K562 (cell line): Measurements from ENCODE around the gene POLG. TPM values are rescaled to one million over a fixed set of nuclear protein-coding genes. Genes with fewer than 3 reads are reported as not detected.

Experiments
- ATAC-seq: fragments of 200-7000 bp; cut with Tn5 transposase; 3 replicates; pipeline ENCODE4 v1.9.1; 2020; ENCODE audit warnings: moderate library complexity
- BruUV-seq: library from RNA; stranded (reverse); fragments of 400-500 nt; replicated peaks from 2 replicates; lab custom pipeline; 2021; lab: Mats Ljungman, UMichigan
- CTCF ChIA-PET: fragments of 300-600 bp; formaldehyde crosslinking; extraction: SDS; loops from one replicate; lab custom pipeline; 2021; ENCODE audit warnings: low intra/inter-chr PET ratio; lab: Yijun Ruan, JAX
- POLR2A ChIA-PET: fragments of 300-600, 350-650 bp; sonication (Branson Sonifier 250); formaldehyde crosslinking; extraction: SDS; loops from one replicate; lab custom pipeline; 2021; ENCODE audit warnings: antibody characterized with exemption, inconsistent platforms; lab: Yijun Ruan, JAX
- DNase-seq, 4 experiments: peaks; one replicate each; pipeline versions ENCODE4 v3.0.0 to v3.0.0-alpha.2; 2011 to 2018; ENCODE audit warnings: low spot score in 3 of 4, mixed read lengths in 3 of 4; ENCODE audit errors: extremely low read depth in 1 of 4
- FAIRE-seq: peaks from 2 replicates; lab custom pipeline; 2011; peaks lifted over from hg19 to GRCh38; lab: Jason Lieb, UNC
- H2AFZ ChIP-seq: 2 replicates; pipeline ENCODE4 v1.6.0; 2011; ENCODE audit warnings: low read depth, low read length, control low read depth, inconsistent platforms
- H3K27ac ChIP-seq: fragments of 200-600 bp; 3 replicates; pipeline ENCODE4 v1.8.0; 2011; ENCODE audit warnings: low read depth, mild to moderate bottlenecking, control low read depth, inconsistent platforms, low read length, moderate library complexity, mixed read lengths; ENCODE audit errors: extremely low read depth
- H3K27me3 ChIP-seq, 2 experiments: fragments of 300-600 bp in 1 of 2; 2 replicates in 1 of 2; 3 replicates in 1 of 2; pipeline versions ENCODE4 v1.6.0 to v1.8.0; 2011; ENCODE audit warnings: inconsistent platforms in 2 of 2, low read length in 2 of 2, mild to moderate bottlenecking in 1 of 2, mixed read lengths in 1 of 2, moderate library complexity in 1 of 2; ENCODE audit not compliant: control insufficient read depth in 2 of 2, insufficient read depth in 2 of 2
- H3K36me3 ChIP-seq: fragments of 300-600 bp; 3 replicates; pipeline ENCODE4 v1.8.0; 2011; ENCODE audit warnings: mild to moderate bottlenecking, low read length, inconsistent platforms; ENCODE audit not compliant: control insufficient read depth, insufficient read depth
- H3K4me1 ChIP-seq, 2 experiments: fragments of 200-600 bp in 1 of 2; replicated peaks in 1 of 2; 2 replicates in 1 of 2; 3 replicates in 1 of 2; pipeline versions ENCODE4 v1.5.1 to v1.8.0; 2011; ENCODE audit warnings: inconsistent platforms in 2 of 2, low read length in 2 of 2, mild to moderate bottlenecking in 1 of 2, mixed read lengths in 1 of 2, moderate library complexity in 1 of 2; ENCODE audit not compliant: control insufficient read depth in 2 of 2, insufficient read depth in 2 of 2
- H3K4me2 ChIP-seq: 2 replicates; pipeline ENCODE4 v1.6.1; 2011; ENCODE audit warnings: low read length, control low read depth, inconsistent platforms, mixed read lengths; ENCODE audit not compliant: insufficient read depth
- H3K4me3 ChIP-seq: fragments of 200-600 bp; sonication (generic), shearing (Covaris generic); 2 replicates; pipeline ENCODE4 v1.5.1; 2016; ENCODE audit warnings: control low read depth, inconsistent platforms
- H3K79me2 ChIP-seq: fragments of 200-600 bp; 3 replicates; pipeline ENCODE4 v1.8.0; 2011; ENCODE audit warnings: low read length, inconsistent platforms; ENCODE audit not compliant: control insufficient read depth, insufficient read depth
- H3K9ac ChIP-seq, 2 experiments: 2 replicates each; pipeline versions ENCODE4 v1.6.0 to v1.6.1; 2011; ENCODE audit warnings: low read depth in 2 of 2, low read length in 2 of 2, control low read depth in 1 of 2, inconsistent platforms in 1 of 2, mild to moderate bottlenecking in 1 of 2, mixed read lengths in 1 of 2; ENCODE audit not compliant: insufficient read depth in 1 of 2
- H3K9me1 ChIP-seq: one replicate; pipeline ENCODE4 v1.6.0; 2011; ENCODE audit warnings: inconsistent platforms, mild to moderate bottlenecking, low read length, moderate library complexity; ENCODE audit not compliant: control insufficient read depth, insufficient read depth
- H3K9me3 ChIP-seq: replicated peaks from 2 replicates; pipeline ENCODE4 v1.5.1; 2011; ENCODE audit warnings: low read depth, low read length, inconsistent platforms; ENCODE audit not compliant: control insufficient read depth, insufficient read depth
- H4K20me1 ChIP-seq: replicated peaks from 2 replicates; pipeline ENCODE4 v1.6.1; 2011; ENCODE audit warnings: low read length, inconsistent platforms, mixed read lengths; ENCODE audit not compliant: control insufficient read depth, insufficient read depth
- HMGN3 ChIP-seq: IDR thresholded peaks from 2 replicates; pipeline ENCODE4 v1.6.1; 2011; ENCODE audit warnings: borderline replicate concordance, low read depth, mild to moderate bottlenecking, mixed read lengths, low read length; ENCODE audit not compliant: insufficient read length; ENCODE audit errors: extremely low read depth
- NCOA4 ChIP-seq: fragments of 450-650 bp; IDR thresholded peaks from 2 replicates; pipeline ENCODE4 v1.6.1; 2018; ENCODE audit warnings: mild to moderate bottlenecking; ENCODE audit not compliant: partially characterized antibody
- SMAD2 ChIP-seq: fragments of 150-350 bp; IDR thresholded peaks from 2 replicates; pipeline ENCODE4 v1.6.1; 2014; ENCODE audit warnings: low read depth, mild to moderate bottlenecking, low read length
- STAG1 ChIP-seq: sonication (generic); formaldehyde crosslinking; IDR thresholded peaks from 2 replicates; pipeline ENCODE4 v1.5.0; 2020; ENCODE audit warnings: missing genetic modification reagents, borderline replicate concordance
- TARDBP ChIP-seq: fragments of 450-650 bp; IDR thresholded peaks from 2 replicates; pipeline ENCODE4 v1.6.1; 2016
- TCF7 ChIP-seq: sonication (generic); IDR thresholded peaks from 2 replicates; pipeline ENCODE4 v1.6.1; 2016; ENCODE audit warnings: antibody characterized with exemption, borderline replicate concordance
- ZNF408 ChIP-seq: fragments of 250-450 bp; sonication (Bioruptor Pico); IDR thresholded peaks from 2 replicates; pipeline ENCODE4 v1.4.0; 2020; ENCODE audit warnings: low read depth, mild to moderate bottlenecking, moderate library complexity
- WGBS: fragments of 100-300 bp; shearing (Covaris generic); methylation state at CpG from one replicate; pipeline ENCODE4 v1.1.6; 2016; ENCODE audit warnings: low coverage, mixed read lengths; ENCODE audit not compliant: insufficient coverage; ENCODE audit errors: missing lambda C conversion rate; 5-methylcytosine and 5-hydroxymethylcytosine counted together
- in situ Hi-C: fragments of 300-500 bp; cut with MboI; formaldehyde crosslinking; loops from 4 replicates; pipeline ENCODE4 v1.15.0; 2018; ENCODE audit warnings: inconsistent platforms, mixed read lengths
- intact Hi-C: fragments of 100-400 bp; cut with micrococcal nuclease; formaldehyde crosslinking; loops from 2 replicates; pipeline ENCODE4 v1.14.2; 2022
- polyA plus RNA-seq, 8 experiments: library from polyadenylated mRNA; depleted of rRNA in 4 of 8; stranded (reverse) in 5 of 8; unstranded in 3 of 8; fragments of >200 nt; fragmentation: Nextera tagmentation in 2 of 8; fragmentation: Illumina TruSeq in 1 of 8; extraction: Ambion mirVana in 2 of 8; extraction: Trizol in 1 of 8; gene quantifications; 2 replicates each; pipeline versions ENCODE4 v1.2.1 to v1.2.3, GENCODE V29; 2011 to 2014; ENCODE audit warnings: inconsistent platforms in 1 of 8, missing spikeins in 1 of 8
- total RNA-seq, 7 experiments: library from RNA; depleted of rRNA in 6 of 7; stranded (reverse); fragments of >200 nt in 6 of 7; fragmentation: Illumina TruSeq in 2 of 7; extraction: Trizol in 2 of 7; gene quantifications; 2 replicates each; pipeline versions ENCODE4 v1.2.1 to v1.2.3, GENCODE V29; 2011 to 2021; ENCODE audit warnings: low replicate concordance in 1 of 7
- TF ChIP-seq, protein P1 (sequence below), 2 experiments: fragments of 250-450 bp in 1 of 2; fragments of 450-650 bp in 1 of 2; sonication (Bioruptor Pico) in 1 of 2; IDR thresholded peaks; 2 replicates each; pipeline versions ENCODE4 v1.6.1 to v1.8.0; 2016 to 2021; ENCODE audit warnings: mild to moderate bottlenecking in 2 of 2, moderate library complexity in 2 of 2, missing compliant biosample characterization in 1 of 2, missing genetic modification characterization in 1 of 2
- TF ChIP-seq, protein P2 (sequence below): fragments of 450-650 bp; IDR thresholded peaks from 2 replicates; pipeline ENCODE4 v1.6.1; 2016; ENCODE audit warnings: low read depth, mild to moderate bottlenecking, moderate library complexity
- TF ChIP-seq, protein P3 (sequence below): fragments of 450-650 bp; formaldehyde crosslinking; IDR thresholded peaks from 2 replicates; pipeline ENCODE4 v1.4.0; 2020; ENCODE audit warnings: mild to moderate bottlenecking, moderate library complexity

The POLG gene
- total and polyA plus RNA-seq, 9 of the 15 experiments (the other 6 are each of a cell fraction or from before 2014, with no cell fraction given): 15.2 to 83.8 (median 38.6) TPM

DNA sequence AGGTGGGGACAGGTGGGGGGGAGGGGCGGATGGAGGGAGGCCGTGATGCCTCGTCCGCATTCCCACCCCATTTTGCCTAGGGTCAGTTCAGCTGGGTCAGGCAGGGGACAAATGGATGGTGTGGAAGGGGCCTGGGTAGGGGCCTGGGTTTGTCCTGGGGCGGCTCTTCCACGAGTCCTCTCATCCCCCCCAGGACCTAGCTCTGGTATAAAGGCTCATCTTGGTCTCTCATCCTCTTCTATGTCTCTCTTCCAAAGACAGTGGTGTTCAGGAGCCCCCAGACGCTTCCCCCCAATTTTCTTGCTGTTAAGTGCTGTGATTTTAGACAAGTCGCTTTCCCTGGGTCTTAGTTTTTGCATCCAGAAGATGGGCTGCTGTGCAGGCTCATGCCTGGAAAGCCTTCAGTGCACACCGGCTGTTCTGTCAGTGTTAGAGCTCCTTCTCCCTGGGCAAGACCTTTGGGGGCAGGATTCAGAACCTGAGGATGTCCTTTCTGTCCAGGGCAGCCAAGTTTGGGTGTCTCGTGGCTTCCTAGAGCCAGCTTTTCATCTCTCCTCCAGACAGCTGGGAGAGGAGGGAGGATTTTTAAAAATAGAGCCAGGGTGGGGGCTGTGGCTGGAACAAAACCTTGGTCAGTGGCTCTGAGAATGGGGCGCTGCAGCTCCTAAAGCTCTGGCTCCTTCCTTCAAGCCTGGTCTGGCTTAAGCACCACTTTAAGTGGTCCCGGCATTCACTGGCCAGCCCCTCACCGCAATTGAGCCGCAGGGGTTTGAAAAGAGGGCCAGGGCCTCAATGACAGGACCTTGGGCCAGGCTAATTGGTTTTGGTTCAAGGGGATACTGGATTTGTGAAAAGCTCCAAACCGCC, 37.7 kb upstream of the POLG start:
- peaks cover 61 to 74% of the 10 kb centered on the region in 2 experiments for H3K27me3 ChIP-seq
- no peak overlapping the region for H3K4me2 ChIP-seq
- no peak overlapping the region for H3K4me3 ChIP-seq
- no peak for TF ChIP-seq TCF7
- no peak for TF ChIP-seq HMGN3
- no peak for TF ChIP-seq NCOA4
- TF ChIP-seq SMAD2: no peak
- TF ChIP-seq, protein P1, sequence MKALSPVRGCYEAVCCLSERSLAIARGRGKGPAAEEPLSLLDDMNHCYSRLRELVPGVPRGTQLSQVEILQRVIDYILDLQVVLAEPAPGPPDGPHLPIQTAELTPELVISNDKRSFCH (CRISPR knock-in tag; IDR thresholded peaks at IDR 0.05): no peak
- TF ChIP-seq, protein P1 (tag; IDR thresholded peaks at IDR 0.05): no peak
- TF ChIP-seq, protein P2, sequence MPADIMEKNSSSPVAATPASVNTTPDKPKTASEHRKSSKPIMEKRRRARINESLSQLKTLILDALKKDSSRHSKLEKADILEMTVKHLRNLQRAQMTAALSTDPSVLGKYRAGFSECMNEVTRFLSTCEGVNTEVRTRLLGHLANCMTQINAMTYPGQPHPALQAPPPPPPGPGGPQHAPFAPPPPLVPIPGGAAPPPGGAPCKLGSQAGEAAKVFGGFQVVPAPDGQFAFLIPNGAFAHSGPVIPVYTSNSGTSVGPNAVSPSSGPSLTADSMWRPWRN: no peak
- TF ChIP-seq, protein P3, sequence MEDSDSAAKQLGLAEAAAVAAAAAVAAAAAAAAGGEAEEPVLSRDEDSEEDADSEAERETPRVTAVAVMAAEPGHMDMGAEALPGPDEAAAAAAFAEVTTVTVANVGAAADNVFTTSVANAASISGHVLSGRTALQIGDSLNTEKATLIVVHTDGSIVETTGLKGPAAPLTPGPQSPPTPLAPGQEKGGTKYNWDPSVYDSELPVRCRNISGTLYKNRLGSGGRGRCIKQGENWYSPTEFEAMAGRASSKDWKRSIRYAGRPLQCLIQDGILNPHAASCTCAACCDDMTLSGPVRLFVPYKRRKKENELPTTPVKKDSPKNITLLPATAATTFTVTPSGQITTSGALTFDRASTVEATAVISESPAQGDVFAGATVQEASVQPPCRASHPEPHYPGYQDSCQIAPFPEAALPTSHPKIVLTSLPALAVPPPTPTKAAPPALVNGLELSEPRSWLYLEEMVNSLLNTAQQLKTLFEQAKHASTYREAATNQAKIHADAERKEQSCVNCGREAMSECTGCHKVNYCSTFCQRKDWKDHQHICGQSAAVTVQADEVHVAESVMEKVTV (CRISPR knock-in tag): no peak
- TF ChIP-seq TARDBP: no peak
- no peak for TF ChIP-seq STAG1 (CRISPR knock-in tag)
- TF ChIP-seq ZNF408 (CRISPR knock-in tag): no peak

More for the DNA sequence above, 37.7 kb upstream of the POLG start:
- Histone ChIP-seq H3K27ac (no peak overlapping the region), H2AFZ (no peak overlapping the region), H3K9me1 (no peaks in the 10 kb centered on the region), H3K9ac (no peak overlapping the region), H3K36me3 (no peaks in the 10 kb centered on the region), H3K4me1 (peaks cover 0 to 19% of the 10 kb centered on the region in 2 experiments; a peak in 3 of 5 replicates), H3K79me2 (no peaks in the 10 kb centered on the region), H3K9me3 (no peaks in the 10 kb centered on the region), H4K20me1 (peaks cover 8% of the 10 kb centered on the region)
- ATAC-seq (no peak), DNase-seq (no peak), FAIRE-seq (no peak)
- no TSS peak for BruUV-seq
- CTCF ChIA-PET: no interaction called here
- intact Hi-C loops: no loop called here
- in situ Hi-C loops: no loop called here
- POLR2A ChIA-PET: interaction anchor here (0.5 to 1.5 kb wide), 4 partner anchors 9 to 182 kb away, joined by 3 to 4 read pairs (median 4); no protein-coding TSS in a partner anchor
- 1% methylated on average over 11 of the region's 15 CpGs for WGBS
